DND-41 (cell line): Measurements from ENCODE around the gene NDUFS1.
A peak's percentile ranks its signal among the peaks of the same experiment; 100 is the strongest.

Source experiments
- ATAC-seq: fragments of 200-7000 bp; cut with Tn5 transposase; 3 replicates; pipeline ENCODE4 v1.9.1; 2021; ENCODE audit warnings: low read depth; ENCODE audit not compliant: insufficient read depth
- DNase-seq: peaks from one replicate; pipeline ENCODE4 v3.0.0-alpha.2; 2020
- H2AFZ ChIP-seq: 2 replicates; pipeline ENCODE4 v1.6.0; 2012; ENCODE audit warnings: low read depth, low read length
- H3K27ac ChIP-seq: 2 replicates; pipeline ENCODE4 v1.5.1; 2012; ENCODE audit warnings: low read length, inconsistent platforms
- H3K27me3 ChIP-seq: fragments of 200-600 bp; sonication (generic); 2 replicates; pipeline ENCODE4 v1.6.0; 2012; ENCODE audit warnings: low read length, mild to moderate bottlenecking, inconsistent platforms; ENCODE audit not compliant: insufficient read depth, poor library complexity
- H3K36me3 ChIP-seq: 2 replicates; pipeline ENCODE4 v1.5.1; 2012; ENCODE audit warnings: low read length, inconsistent platforms; ENCODE audit not compliant: insufficient read depth
- H3K4me1 ChIP-seq: 2 replicates; pipeline ENCODE4 v1.5.1; 2012; ENCODE audit warnings: mild to moderate bottlenecking, low read length; ENCODE audit not compliant: insufficient read depth
- H3K4me2 ChIP-seq: 2 replicates; pipeline ENCODE4 v1.6.0; 2012; ENCODE audit warnings: mild to moderate bottlenecking, moderate library complexity, low read length, inconsistent platforms; ENCODE audit not compliant: insufficient read depth
- H3K4me3 ChIP-seq, 2 experiments: fragments of 200-600 bp in 1 of 2; shearing (Covaris generic) in 1 of 2; 2 replicates each; pipeline ENCODE4 v1.5.1; 2012 to 2016; ENCODE audit warnings: inconsistent platforms in 2 of 2, low read length in 2 of 2, mild to moderate bottlenecking in 2 of 2, low read depth in 1 of 2, moderate library complexity in 1 of 2
- H3K79me2 ChIP-seq: 2 replicates; pipeline ENCODE4 v1.6.0; 2012; ENCODE audit warnings: low read length, inconsistent platforms; ENCODE audit not compliant: insufficient read depth
- H3K9ac ChIP-seq: 2 replicates; pipeline ENCODE4 v1.6.0; 2012; ENCODE audit warnings: low read depth, mild to moderate bottlenecking, inconsistent platforms, low read length, moderate library complexity
- H3K9me3 ChIP-seq: 2 replicates; pipeline ENCODE4 v1.5.1; 2012; ENCODE audit warnings: low read length, moderate library complexity, mild to moderate bottlenecking, inconsistent platforms; ENCODE audit not compliant: insufficient read depth, severe bottlenecking
- H4K20me1 ChIP-seq: 2 replicates; pipeline ENCODE4 v1.6.0; 2012; ENCODE audit warnings: low read length; ENCODE audit not compliant: insufficient read depth
- EZH2 ChIP-seq: IDR thresholded peaks from 3 replicates; pipeline ENCODE4 v1.6.1; 2012; ENCODE audit warnings: borderline replicate concordance, low read depth, mild to moderate bottlenecking, moderate library complexity, low read length, inconsistent platforms; ENCODE audit not compliant: severe bottlenecking
- TF ChIP-seq, protein P1 (sequence below): IDR thresholded peaks from 2 replicates; pipeline ENCODE4 v1.5.1; 2012; ENCODE audit warnings: borderline replicate concordance, low read length, moderate library complexity, mild to moderate bottlenecking; ENCODE audit not compliant: poor library complexity, severe bottlenecking; ENCODE audit errors: extremely low read depth

The NDUFS1 gene

GRCh38 chr2:206084439-206084869 lies 74.8 kb downstream of the NDUFS1 start:
- Histone ChIP-seq H3K4me1 (peaks cover 36% of the 10 kb centered on the region), H3K4me3 (peak overlapping the region; percentile 83 to 98), H3K9me3 (no peaks in the 10 kb centered on the region), H2AFZ (peak overlapping the region; percentile 99), H3K27ac (peak overlapping the region; percentile 100), H3K79me2 (peaks cover 88% of the 10 kb centered on the region), H3K27me3 (no peaks in the 10 kb centered on the region), H3K9ac (peak overlapping the region; percentile 99), H4K20me1 (peaks cover 7% of the 10 kb centered on the region; the same call in 1 of the 2 replicates), H3K4me2 (peak overlapping the region; percentile 94), H3K36me3 (0 out of 2 replicates have a peak, but pooled peaks cover 3% of the 10 kb centered on the region)
- no peak for TF ChIP-seq EZH2
- TF ChIP-seq, protein P1, sequence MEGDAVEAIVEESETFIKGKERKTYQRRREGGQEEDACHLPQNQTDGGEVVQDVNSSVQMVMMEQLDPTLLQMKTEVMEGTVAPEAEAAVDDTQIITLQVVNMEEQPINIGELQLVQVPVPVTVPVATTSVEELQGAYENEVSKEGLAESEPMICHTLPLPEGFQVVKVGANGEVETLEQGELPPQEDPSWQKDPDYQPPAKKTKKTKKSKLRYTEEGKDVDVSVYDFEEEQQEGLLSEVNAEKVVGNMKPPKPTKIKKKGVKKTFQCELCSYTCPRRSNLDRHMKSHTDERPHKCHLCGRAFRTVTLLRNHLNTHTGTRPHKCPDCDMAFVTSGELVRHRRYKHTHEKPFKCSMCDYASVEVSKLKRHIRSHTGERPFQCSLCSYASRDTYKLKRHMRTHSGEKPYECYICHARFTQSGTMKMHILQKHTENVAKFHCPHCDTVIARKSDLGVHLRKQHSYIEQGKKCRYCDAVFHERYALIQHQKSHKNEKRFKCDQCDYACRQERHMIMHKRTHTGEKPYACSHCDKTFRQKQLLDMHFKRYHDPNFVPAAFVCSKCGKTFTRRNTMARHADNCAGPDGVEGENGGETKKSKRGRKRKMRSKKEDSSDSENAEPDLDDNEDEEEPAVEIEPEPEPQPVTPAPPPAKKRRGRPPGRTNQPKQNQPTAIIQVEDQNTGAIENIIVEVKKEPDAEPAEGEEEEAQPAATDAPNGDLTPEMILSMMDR: no peak
- ATAC-seq (peak; percentile 31), DNase-seq (peak; percentile 37)

- Histone ChIP-seq H3K4me3 (peak overlapping the region; percentile 83 to 98), H3K4me2 (peak overlapping the region; percentile 94), H3K27ac (peak overlapping the region; percentile 100), H3K79me2 (peaks cover 92% of the 10 kb centered on the region), H4K20me1 (peaks cover 12% of the 10 kb centered on the region; the same call in 1 of the 2 replicates), H2AFZ (peak overlapping the region; percentile 99), H3K27me3 (no peaks in the 10 kb centered on the region), H3K4me1 (peaks cover 36% of the 10 kb centered on the region), H3K9ac (peak overlapping the region; percentile 99), H3K9me3 (no peaks in the 10 kb centered on the region), H3K36me3 (0 out of 2 replicates have a peak, but pooled peaks cover 3% of the 10 kb centered on the region)
- TF ChIP-seq, protein P1: no peak
- no peak for TF ChIP-seq EZH2
- DNase-seq (peak; percentile 12), ATAC-seq (0 out of 3 replicates have a peak, but pooled peaks have one; percentile 0)
Observed at GRCh38 chr2:206083602-206084438, 75.4 kb downstream of the NDUFS1 start.

- Histone ChIP-seq H3K27me3 (no peaks in the 10 kb centered on the region), H4K20me1 (peaks cover 12% of the 10 kb centered on the region; the same call in 1 of the 2 replicates), H3K4me3 (no peak overlapping the region), H3K79me2 (peaks cover 93% of the 10 kb centered on the region), H2AFZ (no peak overlapping the region), H3K9me3 (no peaks in the 10 kb centered on the region), H3K4me2 (no peak overlapping the region), H3K4me1 (peaks cover 26% of the 10 kb centered on the region), H3K27ac (no peak overlapping the region), H3K36me3 (0 out of 2 replicates have a peak, but pooled peaks cover 3% of the 10 kb centered on the region), H3K9ac (no peak overlapping the region)
- ATAC-seq (no peak), DNase-seq (no peak)
- TF ChIP-seq EZH2: no peak
- TF ChIP-seq, protein P1: no peak
Observed at GRCh38 chr2:206082298-206082843, 76.9 kb downstream of the NDUFS1 start.
